HG02884 (cell line): ENCODE results near the gene TBC1D24.
"Not testable (repeated sequence)": the region's sequence is repeated elsewhere in the genome, so short reads cannot be mapped to it uniquely, and the experiment has no call there.

Source experiments
- ATAC-seq: cut with Tn5 transposase; IDR thresholded peaks from one replicate; pipeline ENCODE4 v1.9.1; 2021; ENCODE audit warnings: mild to moderate bottlenecking, moderate library complexity; ENCODE audit not compliant: unreplicated experiment

TBC1D24 gene

DNA sequence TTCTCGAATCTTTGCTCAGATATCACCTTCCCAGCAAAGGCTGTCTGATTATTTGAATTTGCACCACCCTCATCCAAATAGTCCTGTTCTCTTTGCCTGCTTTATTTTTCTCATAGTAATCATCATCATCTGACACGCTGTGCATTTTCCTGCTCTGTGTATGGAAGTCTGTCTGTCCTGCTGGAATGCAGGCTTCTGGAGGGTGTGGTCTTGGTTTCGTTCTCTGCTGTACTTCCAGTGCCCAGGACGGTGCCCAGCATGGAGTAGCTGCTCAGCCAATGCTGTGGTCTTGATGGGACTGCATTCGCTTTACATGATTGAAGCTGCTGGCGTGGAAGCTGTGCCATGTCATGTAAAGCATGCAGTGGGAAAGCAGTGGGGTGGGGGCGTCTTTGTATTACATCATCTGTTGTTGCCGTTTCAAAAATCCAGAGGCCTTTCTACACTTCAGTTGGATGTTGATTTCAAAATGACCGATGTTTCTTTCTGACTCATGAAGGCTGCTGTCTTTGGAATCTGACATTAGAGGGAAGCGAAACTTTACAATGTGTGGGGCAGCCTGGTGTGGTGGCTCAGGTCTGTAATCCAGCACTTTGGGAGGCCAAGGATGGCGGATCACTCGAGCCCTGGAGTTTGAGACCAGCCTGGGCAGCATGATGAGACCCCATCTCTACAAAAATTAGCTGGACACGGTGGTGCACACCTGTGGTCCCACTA lies 79.9 kb downstream of the TBC1D24 start:
- not testable (repeated sequence) for ATAC-seq
